Measurements from ENCODE around the gene CIDEB.

Gene CIDEB

DNA sequence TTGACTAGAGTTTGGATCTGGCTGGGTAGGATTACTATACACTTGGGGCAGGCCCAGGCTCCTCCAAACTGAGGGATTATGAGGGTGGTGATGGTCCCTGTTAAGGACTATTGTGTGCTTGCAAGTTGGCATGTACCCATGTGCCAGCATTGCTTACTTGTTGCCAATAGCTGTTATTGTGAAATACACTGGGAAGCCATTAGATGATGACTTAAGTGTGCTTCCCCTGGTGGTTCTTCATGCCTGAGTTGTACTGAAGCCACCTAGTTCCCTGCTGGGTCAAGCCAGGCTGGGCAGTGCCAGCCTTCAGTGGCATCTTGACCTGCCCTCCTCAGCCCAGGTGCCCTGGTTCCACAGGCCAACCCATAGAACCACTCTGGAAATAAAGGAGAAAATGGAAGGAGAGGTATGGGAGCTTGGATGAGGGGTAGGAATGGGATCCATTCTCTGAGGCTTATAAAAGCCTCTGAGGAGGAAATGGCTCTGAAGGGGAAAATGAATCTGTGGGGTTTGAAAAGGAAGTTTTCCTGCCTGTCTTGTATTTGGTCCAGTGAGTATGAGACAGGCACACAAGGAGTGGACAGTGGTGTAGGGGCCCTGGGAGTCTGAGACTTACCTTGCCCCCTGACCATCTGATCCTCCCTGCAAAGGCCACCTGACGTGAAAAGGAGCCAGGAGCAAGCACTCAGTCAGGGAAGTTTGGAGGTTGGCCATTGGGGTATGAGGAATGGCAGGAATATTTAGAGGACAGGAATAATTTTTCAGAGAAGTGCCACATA is 4.2 kb upstream of the CIDEB start:
- DNase-seq, result peak; percentile 40

DNA sequence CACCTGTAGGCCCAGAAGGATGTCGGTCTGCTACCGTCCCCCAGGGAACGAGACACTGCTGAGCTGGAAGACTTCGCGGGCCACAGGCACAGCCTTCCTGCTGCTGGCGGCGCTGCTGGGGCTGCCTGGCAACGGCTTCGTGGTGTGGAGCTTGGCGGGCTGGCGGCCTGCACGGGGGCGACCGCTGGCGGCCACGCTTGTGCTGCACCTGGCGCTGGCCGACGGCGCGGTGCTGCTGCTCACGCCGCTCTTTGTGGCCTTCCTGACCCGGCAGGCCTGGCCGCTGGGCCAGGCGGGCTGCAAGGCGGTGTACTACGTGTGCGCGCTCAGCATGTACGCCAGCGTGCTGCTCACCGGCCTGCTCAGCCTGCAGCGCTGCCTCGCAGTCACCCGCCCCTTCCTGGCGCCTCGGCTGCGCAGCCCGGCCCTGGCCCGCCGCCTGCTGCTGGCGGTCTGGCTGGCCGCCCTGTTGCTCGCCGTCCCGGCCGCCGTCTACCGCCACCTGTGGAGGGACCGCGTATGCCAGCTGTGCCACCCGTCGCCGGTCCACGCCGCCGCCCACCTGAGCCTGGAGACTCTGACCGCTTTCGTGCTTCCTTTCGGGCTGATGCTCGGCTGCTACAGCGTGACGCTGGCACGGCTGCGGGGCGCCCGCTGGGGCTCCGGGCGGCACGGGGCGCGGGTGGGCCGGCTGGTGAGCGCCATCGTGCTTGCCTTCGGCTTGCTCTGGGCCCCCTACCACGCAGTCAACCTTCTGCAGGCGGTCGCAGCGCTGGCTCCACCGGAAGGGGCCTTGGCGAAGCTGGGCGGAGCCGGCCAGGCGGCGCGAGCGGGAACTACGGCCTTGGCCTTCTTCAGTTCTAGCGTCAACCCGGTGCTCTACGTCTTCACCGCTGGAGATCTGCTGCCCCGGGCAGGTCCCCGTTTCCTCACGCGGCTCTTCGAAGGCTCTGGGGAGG is 3.1 kb upstream of the CIDEB start, which contains the start of gene LTB4R:
TSS of gene LTB4R (plus strand) at position 857 of the 959 bp plus-strand sequence. CDS start 4,150 bp downstream, outside the sequence.
- peak; percentile 72 for DNase-seq

DNA sequence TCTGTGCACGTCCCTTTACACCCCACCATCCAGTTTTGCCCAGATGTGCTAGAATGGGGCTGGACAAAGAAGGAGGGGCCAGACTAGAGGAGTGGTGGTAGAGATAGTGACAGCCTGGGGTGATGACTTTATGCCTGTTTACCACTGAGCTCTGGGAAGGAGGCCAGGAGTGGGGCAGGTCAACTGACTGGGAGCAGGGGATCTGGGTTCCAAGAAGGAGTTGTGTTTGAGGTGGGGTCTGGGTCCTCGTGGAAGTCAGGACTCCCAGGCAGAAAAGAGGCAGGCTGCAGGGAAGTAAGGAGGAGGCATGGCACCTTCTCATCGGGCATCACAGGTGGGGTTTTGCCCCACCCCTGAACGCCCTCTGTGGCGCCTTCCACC is 2.5 kb upstream of the CIDEB start:
- peak; percentile 41 for DNase-seq

GRCh38 chr14:24309538-24310264 is 1.9 kb upstream of the CIDEB start, which contains the start of gene LTB4R2:
TSS of gene LTB4R2 (plus strand) at chr14:24310140. CDS start at chr14:24310665, 525 bp downstream.
- peak; percentile 25 for DNase-seq

DNA sequence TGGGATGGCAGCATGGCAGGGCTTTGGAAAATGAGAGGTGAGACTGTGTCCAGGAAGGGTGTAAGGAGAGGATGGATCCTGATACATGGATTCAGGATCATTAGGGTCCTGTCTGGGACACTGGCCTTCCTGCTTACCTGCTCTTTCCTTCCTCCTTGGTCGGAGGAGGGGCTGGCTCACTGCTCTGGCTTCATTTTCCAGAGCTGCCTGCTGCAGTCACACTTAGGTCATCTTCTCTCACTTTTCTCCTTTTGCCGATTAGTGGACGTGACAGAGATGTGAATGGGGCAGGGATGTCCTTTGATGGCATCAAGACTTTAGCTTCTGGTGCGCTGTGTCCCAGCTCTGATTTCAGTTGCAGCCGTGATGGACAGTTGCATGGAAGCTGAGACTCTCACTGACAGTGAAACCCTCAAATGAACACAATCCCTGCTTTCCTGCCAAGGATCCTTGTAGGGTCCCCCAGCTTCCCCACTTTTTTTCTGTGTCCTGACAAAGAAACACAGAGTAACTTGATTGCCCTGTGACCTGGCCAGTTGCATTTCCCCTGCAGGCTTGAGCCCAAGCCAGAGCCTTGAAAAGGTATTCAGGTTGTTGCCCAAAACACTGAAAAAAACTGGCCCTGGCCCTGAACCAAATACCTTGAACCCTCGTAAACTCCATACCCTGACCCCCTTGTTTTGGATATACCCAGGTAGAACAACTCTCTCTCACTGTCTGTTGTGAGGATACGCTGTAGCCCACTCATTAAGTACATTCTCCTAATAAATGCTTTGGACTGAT is 756 bp upstream of the CIDEB start:
- no peak for DNase-seq

DNA sequence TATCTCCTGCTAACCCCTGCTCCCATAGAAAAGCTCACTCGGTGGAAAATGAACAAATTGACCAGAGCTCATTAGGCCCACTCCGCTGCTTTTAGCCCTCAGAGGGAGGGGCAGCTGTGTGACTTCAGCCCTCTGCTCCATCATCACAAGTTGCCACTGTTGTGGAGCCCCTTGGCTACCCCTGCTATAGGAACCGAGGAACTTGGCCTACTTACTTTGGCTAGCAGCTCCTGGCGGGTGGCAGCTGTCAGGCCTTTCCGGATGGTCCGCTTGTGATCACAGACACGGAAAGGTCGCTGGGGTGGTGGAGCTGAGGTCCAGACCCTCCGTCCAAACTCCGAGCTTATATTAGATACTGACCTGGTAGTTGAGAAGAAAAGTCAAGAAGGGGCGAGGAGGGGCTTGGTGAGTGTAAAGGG is 612 bp downstream of the CIDEB start:
- no peak for DNase-seq

- DNase-seq, result no peak
Measured at GRCh38 chr14:24304019-24304387, 3.8 kb downstream of the CIDEB start.

- no peak for DNase-seq
Measured at GRCh38 chr14:24300326-24300980, 7.3 kb downstream of the CIDEB start.

- peak; percentile 93 for DNase-seq
Measured at GRCh38 chr14:24299255-24300191, 8.3 kb downstream of the CIDEB start, which contains the start of the genes DHRS1 and NOP9. TSS of gene DHRS1 (minus strand) at chr14:24299780. CDS start at chr14:24299106, 674 bp downstream. TSS of gene NOP9 (plus strand) at chr14:24299850. CDS start at chr14:24299955, 105 bp downstream.

- no peak for DNase-seq
Measured at GRCh38 chr14:24298892-24299254, 8.9 kb downstream of the CIDEB start.

DNA sequence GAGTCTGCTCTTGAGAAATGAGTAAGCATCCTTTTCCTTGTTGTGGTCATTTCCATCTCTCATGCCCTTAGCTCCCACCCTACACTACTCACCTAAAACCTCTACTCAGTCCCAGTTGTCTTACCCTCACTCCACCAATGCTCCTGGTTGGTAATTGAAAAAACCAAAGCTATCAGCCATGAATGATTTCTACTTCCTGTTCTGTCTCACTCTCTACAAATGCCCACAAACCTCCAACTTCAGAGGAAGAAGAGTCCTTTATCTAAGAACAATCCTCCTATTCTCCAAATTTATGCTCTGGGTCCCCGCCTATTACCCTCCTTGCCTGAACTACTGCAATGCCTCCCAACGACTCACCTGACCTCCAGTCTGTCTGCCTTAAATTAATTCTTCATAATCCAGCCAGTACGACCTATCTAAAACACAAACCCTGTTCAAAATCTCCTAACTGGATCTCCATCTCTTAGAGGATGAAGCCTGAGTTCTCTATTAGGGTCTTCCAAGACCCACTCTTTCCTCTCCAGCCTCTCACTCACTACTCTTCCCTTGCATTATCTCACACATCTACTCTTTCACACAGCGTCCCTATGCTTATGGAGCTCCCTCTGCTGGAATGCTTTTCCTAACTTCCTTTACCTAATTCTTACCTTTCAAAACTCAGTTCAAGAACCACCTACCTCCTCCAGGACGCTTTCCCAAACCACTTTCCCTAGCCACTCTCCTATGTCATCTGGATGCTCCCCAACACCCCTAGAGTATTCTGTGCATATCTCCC is 10.4 kb downstream of the CIDEB start:
- DNase-seq, result peak; percentile 26

GRCh38 chr14:24296341-24297157 is 11.2 kb downstream of the CIDEB start:
- peak; percentile 76 for DNase-seq

DNA sequence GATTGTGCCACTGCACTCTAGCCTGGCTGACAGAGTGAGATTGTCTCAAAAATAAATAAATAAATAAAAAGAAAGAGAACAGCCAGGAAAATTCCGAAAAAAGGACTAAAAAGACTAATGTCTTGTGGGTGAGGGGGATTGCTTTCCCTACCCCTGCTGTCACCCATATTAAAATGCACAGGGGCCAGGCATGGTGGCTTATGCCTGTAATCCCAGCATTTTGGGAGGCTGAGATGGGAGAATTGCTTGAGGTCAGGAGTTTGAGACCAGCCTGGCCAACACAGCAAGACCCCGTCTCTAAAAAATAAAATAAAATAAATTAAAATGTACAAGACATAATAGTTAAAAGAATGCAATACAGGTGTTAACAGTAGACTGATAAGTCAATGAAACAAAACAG is 14.3 kb downstream of the CIDEB start:
- no peak for DNase-seq

DNA sequence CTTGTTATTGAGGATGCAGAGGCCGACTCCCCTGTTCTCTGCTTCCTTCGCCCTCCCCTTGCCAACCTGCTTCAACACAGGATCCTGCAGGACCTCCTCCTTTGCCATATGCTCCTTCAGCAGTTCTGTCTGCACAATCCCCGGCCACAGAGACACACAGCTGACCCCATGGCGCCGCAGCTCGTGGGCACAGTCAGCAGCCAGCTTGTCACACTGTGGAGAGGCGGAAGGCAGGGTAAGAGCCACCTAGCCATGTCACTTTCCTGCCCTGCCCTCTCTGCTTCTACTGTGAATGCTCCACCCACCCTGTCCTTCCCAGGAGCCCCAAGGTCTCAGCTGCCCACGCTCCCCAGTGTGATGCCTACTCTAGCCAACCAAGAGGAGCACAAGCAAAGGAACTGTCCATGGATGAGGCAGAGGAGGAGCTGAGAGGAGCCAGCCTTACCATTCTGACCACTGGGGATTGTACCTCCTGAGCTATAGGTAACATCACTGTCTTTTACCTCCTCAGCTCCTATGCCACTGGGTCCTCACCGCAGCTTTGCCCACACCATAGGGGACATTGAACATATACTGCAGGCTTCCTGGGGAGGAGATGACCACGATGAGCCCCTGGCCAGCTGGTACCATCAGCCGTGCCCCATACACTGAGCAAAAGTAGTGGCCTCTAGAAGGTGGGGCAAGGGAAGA is 15.5 kb downstream of the CIDEB start:
- no peak for DNase-seq

DNA sequence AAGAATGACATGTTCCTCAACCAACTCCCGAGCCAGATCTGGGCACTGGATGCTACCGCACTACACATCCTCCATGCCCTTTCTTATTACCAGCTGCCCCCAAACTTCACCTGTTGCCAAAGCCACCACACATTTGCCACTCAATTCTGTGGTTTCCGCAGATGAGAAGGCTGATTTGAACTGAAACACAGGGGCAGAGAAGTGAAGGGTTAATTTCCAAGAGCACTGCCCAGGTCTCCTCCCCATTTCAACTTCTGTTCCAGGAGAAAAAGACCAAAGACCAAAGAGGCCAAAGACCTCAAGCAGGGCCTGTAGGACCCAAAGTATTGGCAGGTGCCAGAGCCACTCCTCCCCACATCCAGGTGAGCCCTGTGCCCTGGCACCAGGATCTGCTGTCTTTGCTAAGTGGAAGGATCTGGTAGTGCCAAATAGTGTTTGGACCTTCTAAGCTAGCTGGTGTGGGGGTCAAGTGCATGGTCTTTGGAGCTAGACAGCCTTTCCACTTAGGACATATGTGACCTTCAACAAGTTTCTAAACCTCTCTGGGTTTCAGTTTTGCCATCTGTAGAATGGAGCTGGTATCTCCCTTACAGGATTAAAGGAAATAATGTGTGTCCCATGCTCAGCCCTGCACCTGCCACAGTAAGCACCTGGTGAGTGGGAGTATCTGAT is 16.2 kb downstream of the CIDEB start:
- no peak for DNase-seq

DNA sequence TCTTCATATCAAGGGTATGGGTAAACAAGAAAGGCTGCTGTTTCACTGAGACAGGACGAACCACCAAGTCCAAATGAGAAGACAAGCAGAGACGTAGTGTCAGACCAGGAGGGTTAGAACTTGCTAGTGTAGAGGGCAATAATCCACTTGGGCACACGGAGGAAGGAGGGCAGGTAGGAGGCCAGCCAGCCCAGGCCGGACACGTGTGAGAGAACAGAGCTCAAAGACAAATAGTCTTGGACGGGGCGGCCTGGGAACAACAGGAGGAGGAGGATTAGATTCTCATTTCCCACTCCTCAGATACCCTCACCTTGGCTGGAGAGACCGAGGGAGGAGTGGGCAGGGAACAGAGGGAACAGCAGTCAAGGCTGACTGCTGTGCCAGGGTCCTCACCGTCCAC is 17.0 kb downstream of the CIDEB start:
- no peak for DNase-seq

DNA sequence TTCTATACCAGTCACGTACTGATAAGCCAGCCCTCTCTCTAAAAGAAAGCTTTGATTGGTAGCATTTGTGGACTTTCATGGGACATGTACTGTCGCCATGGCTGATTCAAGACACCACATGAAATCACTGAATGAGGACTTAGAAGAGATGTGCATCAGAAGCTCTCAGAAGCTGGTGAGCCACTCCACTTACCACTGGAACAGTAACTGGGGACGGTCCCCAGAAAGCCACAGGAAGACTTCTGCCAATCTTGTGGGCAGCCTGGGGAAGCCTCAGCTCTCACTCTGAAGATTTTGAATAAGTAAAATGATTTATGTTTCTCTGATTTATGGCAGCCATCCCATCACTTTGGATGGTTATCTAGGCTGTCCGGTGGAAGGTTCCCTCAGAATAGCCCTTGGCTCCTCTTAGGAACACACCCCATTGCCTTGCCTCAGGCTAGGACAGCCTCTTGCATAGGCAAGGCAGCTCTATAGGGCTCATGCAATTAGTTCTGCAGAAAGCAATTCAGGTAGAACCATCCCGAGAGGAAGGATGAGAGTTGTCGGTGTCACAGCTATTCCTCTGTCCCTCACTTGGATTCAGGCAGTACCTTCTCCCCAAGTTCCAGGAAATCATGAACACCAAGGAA is 18.0 kb downstream of the CIDEB start:
- no peak for DNase-seq
